MCF 10A (cell line): ENCODE results near the gene ANO5. TPM values are rescaled to one million over a fixed set of nuclear protein-coding genes. Genes with fewer than 3 reads are reported as not detected.

ENCODE experiments used
- BruUV-seq: library from RNA; stranded (reverse); fragments of 400-500 nt; replicated peaks from 2 replicates; lab custom pipeline; 2021; lab: Mats Ljungman, UMichigan
- CTCF ChIA-PET: fragments of 300-600 bp; sonication (Branson Sonifier 250); formaldehyde crosslinking; extraction: SDS; loops from one replicate; lab custom pipeline; 2021; ENCODE audit warnings: antibody characterized with exemption, inconsistent platforms; lab: Yijun Ruan, JAX
- POLR2A ChIA-PET: fragments of 300-600, 350-650 bp; sonication (Branson Sonifier 250); formaldehyde crosslinking; extraction: SDS; loops from one replicate; lab custom pipeline; 2020; ENCODE audit warnings: antibody characterized with exemption, inconsistent platforms; lab: Yijun Ruan, JAX
- DNase-seq: peaks from one replicate; pipeline ENCODE4 v3.0.0-alpha.2; 2018; ENCODE audit not compliant: unreplicated experiment
- H3K27ac Mint-ChIP-seq: one replicate; pipeline ENCODE4 v1.8.0; 2022; ENCODE audit warnings: mild to moderate bottlenecking, low read depth, mixed read lengths; ENCODE audit not compliant: unreplicated experiment
- H3K27me3 Mint-ChIP-seq: one replicate; pipeline ENCODE4 v1.8.0; 2022; ENCODE audit warnings: mixed read lengths; ENCODE audit not compliant: insufficient read depth, unreplicated experiment
- H3K36me3 Mint-ChIP-seq: one replicate; pipeline ENCODE4 v1.8.0; 2022; ENCODE audit warnings: mild to moderate bottlenecking, moderate library complexity, mixed read lengths; ENCODE audit not compliant: insufficient read depth, unreplicated experiment
- H3K4me1 Mint-ChIP-seq: one replicate; pipeline ENCODE4 v1.8.0; 2022; ENCODE audit warnings: mixed read lengths; ENCODE audit not compliant: insufficient read depth, unreplicated experiment
- H3K4me3 Mint-ChIP-seq: one replicate; pipeline ENCODE4 v1.8.0; 2022; ENCODE audit warnings: mild to moderate bottlenecking, moderate library complexity, mixed read lengths; ENCODE audit not compliant: unreplicated experiment
- H3K9me3 Mint-ChIP-seq: one replicate; pipeline ENCODE4 v1.8.0; 2022; ENCODE audit warnings: mixed read lengths; ENCODE audit not compliant: unreplicated experiment
- CTCF ChIP-seq: fragments of 200-600 bp; IDR thresholded peaks from one replicate; pipeline ENCODE4 v1.8.0; 2022; ENCODE audit warnings: antibody characterized with exemption, mild to moderate bottlenecking; ENCODE audit not compliant: unreplicated experiment
- intact Hi-C: fragments of 100-400 bp; cut with micrococcal nuclease; formaldehyde crosslinking; loops from 2 replicates; pipeline ENCODE4 v1.14.1; 2022
- total RNA-seq: library from RNA; stranded (reverse); gene quantifications from 2 replicates; pipeline ENCODE4 v1.2.3, GENCODE V29; 2022

The ANO5 gene
- total RNA-seq, 1 experiment from 2014 or later, result not detected

GRCh38 chr11:22199243-22199642 lies 6.4 kb downstream of the ANO5 start:
- Mint-ChIP-seq H3K27me3 (peaks cover 13% of the 10 kb centered on the region), H3K36me3 (no peaks in the 10 kb centered on the region), H3K27ac (no peak overlapping the region), H3K4me1 (no peaks in the 10 kb centered on the region), H3K4me3 (no peak overlapping the region), H3K9me3 (peaks cover 19% of the 10 kb centered on the region)
- no peak for DNase-seq
- intact Hi-C loops, result no loop called here
- no peak for TF ChIP-seq CTCF
- ChIA-PET CTCF (no interaction called here), POLR2A (no interaction called here)
- BruUV-seq, result no TSS peak

GRCh38 chr11:22203281-22203680 lies 10.4 kb downstream of the ANO5 start:
- intact Hi-C loops, result no loop called here
- H3K27me3 Mint-ChIP-seq, result peaks cover 4% of the 10 kb centered on the region
- DNase-seq, result no peak
- H3K4me3 Mint-ChIP-seq, result no peak overlapping the region
- peaks cover 11% of the 10 kb centered on the region for H3K9me3 Mint-ChIP-seq
- no peak overlapping the region for H3K27ac Mint-ChIP-seq
- H3K4me1 Mint-ChIP-seq, result no peaks in the 10 kb centered on the region
- CTCF ChIA-PET, result no interaction called here
- no peak for TF ChIP-seq CTCF
- POLR2A ChIA-PET, result no interaction called here
- no peaks in the 10 kb centered on the region for H3K36me3 Mint-ChIP-seq
- BruUV-seq, result no TSS peak

- Mint-ChIP-seq H3K27me3 (no peaks in the 10 kb centered on the region), H3K27ac (no peak overlapping the region), H3K4me1 (no peaks in the 10 kb centered on the region), H3K9me3 (no peaks in the 10 kb centered on the region), H3K36me3 (no peaks in the 10 kb centered on the region), H3K4me3 (no peak overlapping the region)
- DNase-seq, result no peak
- intact Hi-C loops, result no loop called here
- TF ChIP-seq CTCF, result no peak
- BruUV-seq, result no TSS peak
- ChIA-PET POLR2A (no interaction called here), CTCF (no interaction called here)
Measured at GRCh38 chr11:22207162-22207561, 14.3 kb downstream of the ANO5 start.

- H3K9me3 Mint-ChIP-seq, result no peaks in the 10 kb centered on the region
- no peak overlapping the region for H3K27ac Mint-ChIP-seq
- H3K27me3 Mint-ChIP-seq, result no peaks in the 10 kb centered on the region
- no peaks in the 10 kb centered on the region for H3K4me1 Mint-ChIP-seq
- no peaks in the 10 kb centered on the region for H3K36me3 Mint-ChIP-seq
- POLR2A ChIA-PET, result no interaction called here
- no peak for TF ChIP-seq CTCF
- BruUV-seq, result no TSS peak
- DNase-seq, result no peak
- CTCF ChIA-PET, result interaction anchor here (0.5 kb wide), 1 partner anchor 1162 kb away, joined by 4 read pairs; no protein-coding TSS in a partner anchor
- intact Hi-C loops, result no loop called here
- no peak overlapping the region for H3K4me3 Mint-ChIP-seq
Measured at GRCh38 chr11:22208151-22208858, 15.4 kb downstream of the ANO5 start.
